BE2C (cell line): ENCODE results near the gene PRDM16.

Experiments
- DNase-seq: peaks from one replicate; pipeline ENCODE4 v3.0.0-alpha.2; 2020
- H3K27me3 ChIP-seq: fragments of 250-450 bp; sonication (Bioruptor Pico); 2 replicates; pipeline ENCODE4 v1.5.1; 2020; ENCODE audit warnings: mild to moderate bottlenecking
- H3K36me3 ChIP-seq: fragments of 250-450 bp; sonication (Bioruptor Pico); 2 replicates; pipeline ENCODE4 v1.5.1; 2020; ENCODE audit warnings: mild to moderate bottlenecking
- H3K4me1 ChIP-seq: fragments of 250-450 bp; sonication (Bioruptor Pico); 2 replicates; pipeline ENCODE4 v1.5.1; 2020
- H3K4me3 ChIP-seq: 2 replicates; pipeline ENCODE4 v1.5.1; 2011; ENCODE audit warnings: low read depth, low read length
- H3K9me3 ChIP-seq: fragments of 250-450 bp; sonication (Bioruptor Pico); 2 replicates; pipeline ENCODE4 v1.5.1; 2020
- TF ChIP-seq, protein P1 (sequence below): IDR thresholded peaks from 2 replicates; pipeline ENCODE4 v1.5.1; 2012; ENCODE audit warnings: mild to moderate bottlenecking, low read depth, low read length

Gene PRDM16

DNA sequence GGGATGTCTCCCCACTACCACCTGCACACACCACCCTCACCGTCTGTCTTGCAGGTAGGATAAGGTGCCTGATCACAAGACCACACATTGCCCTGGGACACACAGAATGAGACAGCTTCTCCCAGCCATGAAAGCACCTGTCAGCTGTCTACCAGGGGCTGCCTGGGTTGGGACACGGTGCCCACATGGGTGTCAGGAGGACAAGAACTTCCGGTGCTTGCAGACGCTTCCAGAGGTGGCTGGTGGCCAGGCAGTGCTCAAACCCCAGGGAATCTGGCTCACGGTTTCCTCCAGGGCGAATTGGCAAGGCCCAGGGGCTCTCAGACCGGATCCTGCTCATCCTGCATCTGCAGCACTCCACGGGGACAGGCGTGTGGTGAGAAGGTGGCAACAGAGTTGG lies 202.9 kb downstream of the PRDM16 start:
- TF ChIP-seq, protein P1, sequence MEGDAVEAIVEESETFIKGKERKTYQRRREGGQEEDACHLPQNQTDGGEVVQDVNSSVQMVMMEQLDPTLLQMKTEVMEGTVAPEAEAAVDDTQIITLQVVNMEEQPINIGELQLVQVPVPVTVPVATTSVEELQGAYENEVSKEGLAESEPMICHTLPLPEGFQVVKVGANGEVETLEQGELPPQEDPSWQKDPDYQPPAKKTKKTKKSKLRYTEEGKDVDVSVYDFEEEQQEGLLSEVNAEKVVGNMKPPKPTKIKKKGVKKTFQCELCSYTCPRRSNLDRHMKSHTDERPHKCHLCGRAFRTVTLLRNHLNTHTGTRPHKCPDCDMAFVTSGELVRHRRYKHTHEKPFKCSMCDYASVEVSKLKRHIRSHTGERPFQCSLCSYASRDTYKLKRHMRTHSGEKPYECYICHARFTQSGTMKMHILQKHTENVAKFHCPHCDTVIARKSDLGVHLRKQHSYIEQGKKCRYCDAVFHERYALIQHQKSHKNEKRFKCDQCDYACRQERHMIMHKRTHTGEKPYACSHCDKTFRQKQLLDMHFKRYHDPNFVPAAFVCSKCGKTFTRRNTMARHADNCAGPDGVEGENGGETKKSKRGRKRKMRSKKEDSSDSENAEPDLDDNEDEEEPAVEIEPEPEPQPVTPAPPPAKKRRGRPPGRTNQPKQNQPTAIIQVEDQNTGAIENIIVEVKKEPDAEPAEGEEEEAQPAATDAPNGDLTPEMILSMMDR: no peak
- Histone ChIP-seq H3K4me1 (no peaks in the 10 kb centered on the region), H3K9me3 (no peaks in the 10 kb centered on the region), H3K4me3 (no peak overlapping the region), H3K27me3 (no peaks in the 10 kb centered on the region), H3K36me3 (no peaks in the 10 kb centered on the region)
- no peak for DNase-seq

- Histone ChIP-seq H3K9me3 (no peaks in the 10 kb centered on the region), H3K4me3 (no peak overlapping the region), H3K4me1 (no peaks in the 10 kb centered on the region), H3K27me3 (no peaks in the 10 kb centered on the region), H3K36me3 (no peaks in the 10 kb centered on the region)
- DNase-seq: no peak
- TF ChIP-seq, protein P1: no peak
Measured at GRCh38 chr1:3272321-3273045, 203.5 kb downstream of the PRDM16 start.

DNA sequence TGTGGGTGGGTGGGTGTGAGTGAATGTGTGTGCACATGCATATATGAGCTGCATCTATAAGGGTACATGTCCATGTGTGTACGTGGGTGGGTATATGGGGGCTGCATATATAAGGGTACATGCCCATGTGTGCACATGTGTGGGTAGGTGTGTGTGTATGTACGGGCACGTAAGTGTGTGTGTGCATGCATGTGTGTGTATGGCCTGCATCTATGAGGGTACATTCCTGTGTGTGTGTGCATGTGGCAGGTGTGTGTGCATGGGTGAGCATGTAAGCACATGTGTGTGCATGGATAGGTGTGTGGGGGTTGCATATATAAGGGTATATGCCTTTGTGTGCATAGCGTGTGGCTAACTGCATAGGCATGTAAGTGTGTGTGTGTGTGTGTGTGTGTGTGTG lies 204.4 kb downstream of the PRDM16 start:
- H3K27me3 ChIP-seq: no peaks in the 10 kb centered on the region
- no peak overlapping the region for H3K4me3 ChIP-seq
- TF ChIP-seq, protein P1: no peak
- no peaks in the 10 kb centered on the region for H3K36me3 ChIP-seq
- no peaks in the 10 kb centered on the region for H3K9me3 ChIP-seq
- DNase-seq: no peak
- no peaks in the 10 kb centered on the region for H3K4me1 ChIP-seq

GRCh38 chr1:3274972-3275371 lies 206.0 kb downstream of the PRDM16 start:
- H3K4me3 ChIP-seq: no peak overlapping the region
- TF ChIP-seq, protein P1: no peak
- no peaks in the 10 kb centered on the region for H3K36me3 ChIP-seq
- H3K9me3 ChIP-seq: no peaks in the 10 kb centered on the region
- DNase-seq: no peak
- no peaks in the 10 kb centered on the region for H3K27me3 ChIP-seq
- no peaks in the 10 kb centered on the region for H3K4me1 ChIP-seq

GRCh38 chr1:3275471-3276340 lies 206.7 kb downstream of the PRDM16 start:
- Histone ChIP-seq H3K4me3 (no peak overlapping the region), H3K4me1 (no peaks in the 10 kb centered on the region), H3K9me3 (no peaks in the 10 kb centered on the region), H3K27me3 (0 out of 2 replicates have a peak, but pooled peaks cover 3% of the 10 kb centered on the region), H3K36me3 (no peaks in the 10 kb centered on the region)
- TF ChIP-seq, protein P1: no peak
- DNase-seq: no peak
